ENCODE measurements around the gene HTRA3.

DNA sequence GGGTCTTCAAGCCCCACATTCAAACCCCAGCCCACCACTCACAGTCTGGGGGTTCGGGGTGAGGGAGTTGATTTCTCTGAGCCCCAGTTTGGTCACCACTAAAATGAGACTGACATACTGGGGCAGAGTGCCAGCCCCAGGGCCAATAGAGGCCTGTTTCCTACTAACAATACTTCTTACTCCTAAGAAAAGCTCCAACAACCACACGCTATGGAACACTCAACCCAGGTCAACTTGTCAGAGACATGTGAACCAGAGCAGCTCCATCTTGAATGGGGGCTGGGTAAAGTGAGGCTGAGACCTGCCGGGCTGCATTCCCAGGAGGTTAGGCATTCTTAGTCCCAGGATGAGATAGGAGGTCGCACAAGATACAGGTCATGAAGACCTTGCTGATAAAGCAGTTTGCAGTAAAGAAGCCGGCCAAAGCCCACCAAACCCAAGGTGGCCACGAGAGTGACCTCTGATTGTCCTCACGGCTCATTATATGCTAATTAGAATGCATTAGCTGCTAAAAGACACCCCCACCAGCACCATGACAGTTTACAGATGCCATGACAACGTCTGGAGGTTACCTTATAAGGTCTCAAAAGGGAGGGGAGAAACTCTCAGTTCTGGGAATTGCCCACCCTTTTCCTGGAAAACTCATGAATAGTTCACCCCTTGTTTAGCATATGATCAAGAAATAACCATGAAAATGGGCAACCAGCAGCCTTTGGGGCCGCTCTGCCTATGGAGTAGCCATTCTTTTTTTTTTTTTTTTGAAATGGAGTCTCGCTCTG lies 26.6 kb upstream of the HTRA3 start:
- TF ChIP-seq, protein P1, sequence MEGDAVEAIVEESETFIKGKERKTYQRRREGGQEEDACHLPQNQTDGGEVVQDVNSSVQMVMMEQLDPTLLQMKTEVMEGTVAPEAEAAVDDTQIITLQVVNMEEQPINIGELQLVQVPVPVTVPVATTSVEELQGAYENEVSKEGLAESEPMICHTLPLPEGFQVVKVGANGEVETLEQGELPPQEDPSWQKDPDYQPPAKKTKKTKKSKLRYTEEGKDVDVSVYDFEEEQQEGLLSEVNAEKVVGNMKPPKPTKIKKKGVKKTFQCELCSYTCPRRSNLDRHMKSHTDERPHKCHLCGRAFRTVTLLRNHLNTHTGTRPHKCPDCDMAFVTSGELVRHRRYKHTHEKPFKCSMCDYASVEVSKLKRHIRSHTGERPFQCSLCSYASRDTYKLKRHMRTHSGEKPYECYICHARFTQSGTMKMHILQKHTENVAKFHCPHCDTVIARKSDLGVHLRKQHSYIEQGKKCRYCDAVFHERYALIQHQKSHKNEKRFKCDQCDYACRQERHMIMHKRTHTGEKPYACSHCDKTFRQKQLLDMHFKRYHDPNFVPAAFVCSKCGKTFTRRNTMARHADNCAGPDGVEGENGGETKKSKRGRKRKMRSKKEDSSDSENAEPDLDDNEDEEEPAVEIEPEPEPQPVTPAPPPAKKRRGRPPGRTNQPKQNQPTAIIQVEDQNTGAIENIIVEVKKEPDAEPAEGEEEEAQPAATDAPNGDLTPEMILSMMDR (IDR thresholded peaks at IDR 0.05; ENCODE audit: poor library complexity, severe bottlenecking): no peak
- TF ChIP-seq EZH2 (IDR thresholded peaks at IDR 0.05; ENCODE audit: borderline replicate concordance, insufficient read depth, low read length, poor library complexity, severe bottlenecking) (no peak), SMC3 (conservative IDR thresholded peaks at IDR 0.05; ENCODE audit: poor library complexity) (no peak)
- TF ChIP-seq, protein P2, sequence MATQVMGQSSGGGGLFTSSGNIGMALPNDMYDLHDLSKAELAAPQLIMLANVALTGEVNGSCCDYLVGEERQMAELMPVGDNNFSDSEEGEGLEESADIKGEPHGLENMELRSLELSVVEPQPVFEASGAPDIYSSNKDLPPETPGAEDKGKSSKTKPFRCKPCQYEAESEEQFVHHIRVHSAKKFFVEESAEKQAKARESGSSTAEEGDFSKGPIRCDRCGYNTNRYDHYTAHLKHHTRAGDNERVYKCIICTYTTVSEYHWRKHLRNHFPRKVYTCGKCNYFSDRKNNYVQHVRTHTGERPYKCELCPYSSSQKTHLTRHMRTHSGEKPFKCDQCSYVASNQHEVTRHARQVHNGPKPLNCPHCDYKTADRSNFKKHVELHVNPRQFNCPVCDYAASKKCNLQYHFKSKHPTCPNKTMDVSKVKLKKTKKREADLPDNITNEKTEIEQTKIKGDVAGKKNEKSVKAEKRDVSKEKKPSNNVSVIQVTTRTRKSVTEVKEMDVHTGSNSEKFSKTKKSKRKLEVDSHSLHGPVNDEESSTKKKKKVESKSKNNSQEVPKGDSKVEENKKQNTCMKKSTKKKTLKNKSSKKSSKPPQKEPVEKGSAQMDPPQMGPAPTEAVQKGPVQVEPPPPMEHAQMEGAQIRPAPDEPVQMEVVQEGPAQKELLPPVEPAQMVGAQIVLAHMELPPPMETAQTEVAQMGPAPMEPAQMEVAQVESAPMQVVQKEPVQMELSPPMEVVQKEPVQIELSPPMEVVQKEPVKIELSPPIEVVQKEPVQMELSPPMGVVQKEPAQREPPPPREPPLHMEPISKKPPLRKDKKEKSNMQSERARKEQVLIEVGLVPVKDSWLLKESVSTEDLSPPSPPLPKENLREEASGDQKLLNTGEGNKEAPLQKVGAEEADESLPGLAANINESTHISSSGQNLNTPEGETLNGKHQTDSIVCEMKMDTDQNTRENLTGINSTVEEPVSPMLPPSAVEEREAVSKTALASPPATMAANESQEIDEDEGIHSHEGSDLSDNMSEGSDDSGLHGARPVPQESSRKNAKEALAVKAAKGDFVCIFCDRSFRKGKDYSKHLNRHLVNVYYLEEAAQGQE (IDR thresholded peaks at IDR 0.05; ENCODE audit: borderline replicate concordance): no peak

All from neural cell (in vitro differentiated cells).